ENCODE results near the gene PIGQ.

The PIGQ gene

GRCh38 chr16:610513-611381 is 41.0 kb downstream of the PIGQ start:
- DNase-seq = no peak

GRCh38 chr16:615122-615521 is 45.4 kb downstream of the PIGQ start:
- DNase-seq = no peak

- no peak for DNase-seq
Observed at GRCh38 chr16:616733-617586, 47.2 kb downstream of the PIGQ start.

GRCh38 chr16:617855-618254 is 48.1 kb downstream of the PIGQ start:
- no peak for DNase-seq

- DNase-seq = no peak
Observed at GRCh38 chr16:619476-620100, 49.8 kb downstream of the PIGQ start.

- DNase-seq = no peak
Observed at GRCh38 chr16:620700-621525, 51.1 kb downstream of the PIGQ start.

- DNase-seq = no peak
Observed at GRCh38 chr16:621526-622105, 51.8 kb downstream of the PIGQ start.

GRCh38 chr16:622920-623280 is 53.1 kb downstream of the PIGQ start:
- no peak for DNase-seq

GRCh38 chr16:624526-625070 is 54.8 kb downstream of the PIGQ start:
- DNase-seq = no peak

- no peak for DNase-seq
Observed at GRCh38 chr16:625117-625976, 55.6 kb downstream of the PIGQ start.

- no peak for DNase-seq
Observed at GRCh38 chr16:625977-626765, 56.4 kb downstream of the PIGQ start.

- DNase-seq = no peak
Observed at GRCh38 chr16:626787-627453, 57.2 kb downstream of the PIGQ start.

- DNase-seq = no peak
Observed at GRCh38 chr16:627454-628239, 57.9 kb downstream of the PIGQ start.

- no peak for DNase-seq
Observed at GRCh38 chr16:628321-629061, 58.7 kb downstream of the PIGQ start.

- no peak for DNase-seq
Observed at GRCh38 chr16:629185-629832, 59.5 kb downstream of the PIGQ start.

GRCh38 chr16:629833-630248 is 60.1 kb downstream of the PIGQ start:
- DNase-seq = no peak

- no peak for DNase-seq
Observed at GRCh38 chr16:630249-630814, 60.6 kb downstream of the PIGQ start.

All from NCI-H1048 (cell line).